ENCODE data around the gene RNF32.

GRCh38 chr7:156607332-156608172, 33.0 kb upstream of the RNF32 start:
- TF ChIP-seq CTCF (IDR thresholded peaks at IDR 0.05) (no peak), POLR2A (IDR thresholded peaks at IDR 0.05) (no peak), EP300 (IDR thresholded peaks at IDR 0.05) (no peak)

Data from tibial nerve (tissue), 4 donors.